CD4-positive, alpha-beta T cell treated with Interleukin-15 for 4 hours (primary cell): ENCODE data around the gene SEC16A.
A peak's percentile ranks its signal among the peaks of the same experiment; 100 is the strongest.

Experiments
- DNase-seq: peaks from one replicate; pipeline ENCODE4 v3.0.0-alpha.2; 2020; ENCODE audit warnings: low spot score

SEC16A gene

GRCh38 chr9:136482793-136483588, at the start of gene SEC16A:
TSS of gene SEC16A (minus strand) at chr9:136483040. CDS start at chr9:136477615, 5,425 bp downstream.
- peak; percentile 99 for DNase-seq

GRCh38 chr9:136531904-136532798, 49.3 kb upstream of the SEC16A start:
- no peak for DNase-seq

GRCh38 chr9:136531186-136531903, 48.5 kb upstream of the SEC16A start:
- no peak for DNase-seq

GRCh38 chr9:136530461-136531089, 47.7 kb upstream of the SEC16A start:
- DNase-seq: no peak

GRCh38 chr9:136529516-136530460, 46.9 kb upstream of the SEC16A start:
- DNase-seq: no peak

GRCh38 chr9:136528716-136529341, 46.0 kb upstream of the SEC16A start:
- no peak for DNase-seq

GRCh38 chr9:136527721-136528710, 45.2 kb upstream of the SEC16A start:
- DNase-seq: no peak

GRCh38 chr9:136527131-136527530, 44.3 kb upstream of the SEC16A start:
- no peak for DNase-seq

GRCh38 chr9:136526625-136527066, 43.8 kb upstream of the SEC16A start:
- DNase-seq: no peak

GRCh38 chr9:136525841-136526499, 43.1 kb upstream of the SEC16A start:
- no peak for DNase-seq

- no peak for DNase-seq
These were observed 42.4 kb upstream of the SEC16A start for GRCh38 chr9:136525207-136525606.

- no peak for DNase-seq
These were observed 39.7 kb upstream of the SEC16A start for GRCh38 chr9:136522314-136523237.

GRCh38 chr9:136521537-136521936, 38.7 kb upstream of the SEC16A start:
- DNase-seq: no peak

GRCh38 chr9:136520053-136520540, 37.3 kb upstream of the SEC16A start:
- no peak for DNase-seq

GRCh38 chr9:136519263-136520052, 36.6 kb upstream of the SEC16A start:
- DNase-seq: no peak

- no peak for DNase-seq
These were observed 35.8 kb upstream of the SEC16A start for GRCh38 chr9:136518623-136519022.
